NCI-H82 treated with DMSO at 0.1 percent for 48 hours (cell line): ENCODE data around the gene LOXHD1.

Source experiments
- DNase-seq: peaks from one replicate; lab custom pipeline; 2025; ENCODE audit not compliant: unreplicated experiment; lab: John Stamatoyannopoulos, UW

Gene LOXHD1

DNA sequence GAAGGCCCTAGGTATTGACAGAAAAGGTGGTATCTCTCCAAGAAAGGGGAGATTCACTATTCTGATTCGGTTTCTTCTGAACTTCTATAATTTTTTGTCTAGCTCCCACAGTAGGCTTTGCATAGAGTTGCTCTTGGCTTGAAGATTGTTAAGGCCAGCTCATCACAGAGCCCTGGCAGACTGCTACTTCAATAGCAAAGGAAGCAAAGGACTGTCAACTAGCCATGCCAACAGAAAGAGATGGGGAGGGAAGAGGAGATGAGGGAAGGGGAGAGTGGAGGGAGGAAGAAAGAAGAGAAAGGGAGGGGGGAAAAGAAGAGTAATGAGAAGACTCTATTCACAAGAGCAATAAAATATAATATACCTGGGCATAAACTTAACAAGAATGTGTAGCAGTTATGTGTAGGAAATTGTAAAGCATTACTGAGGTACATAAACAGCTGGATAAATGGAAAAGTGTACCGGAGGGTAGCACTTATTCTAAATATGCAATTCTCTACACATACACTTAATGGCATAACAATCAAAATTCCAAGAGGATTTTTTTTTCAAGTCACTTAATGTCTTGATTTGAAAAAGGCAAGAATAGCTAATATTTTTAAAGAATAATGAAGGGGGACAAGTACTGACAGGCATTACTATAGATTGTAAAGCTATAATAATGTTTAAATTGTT lies 102.5 kb downstream of the LOXHD1 start:
- DNase-seq, result no peak

DNA sequence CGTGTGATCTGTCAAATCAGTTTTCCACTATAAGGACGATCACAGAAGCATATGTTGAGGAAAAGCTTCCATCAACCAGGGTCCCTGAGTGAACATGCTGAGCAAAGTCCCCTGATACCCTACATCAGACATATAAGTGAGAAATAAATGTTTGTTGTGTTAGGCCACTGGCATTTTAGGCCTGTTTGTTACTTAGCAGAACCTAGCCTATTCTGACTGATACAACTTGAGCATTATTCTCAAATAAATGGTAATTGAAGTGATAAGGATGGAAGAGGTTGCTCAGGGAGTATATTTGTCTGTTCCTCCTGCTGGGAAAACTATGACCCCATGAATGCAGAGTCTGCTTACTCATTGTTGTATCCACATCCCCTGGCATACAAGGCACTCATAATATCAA lies 106.4 kb downstream of the LOXHD1 start:
- DNase-seq, result no peak

DNA sequence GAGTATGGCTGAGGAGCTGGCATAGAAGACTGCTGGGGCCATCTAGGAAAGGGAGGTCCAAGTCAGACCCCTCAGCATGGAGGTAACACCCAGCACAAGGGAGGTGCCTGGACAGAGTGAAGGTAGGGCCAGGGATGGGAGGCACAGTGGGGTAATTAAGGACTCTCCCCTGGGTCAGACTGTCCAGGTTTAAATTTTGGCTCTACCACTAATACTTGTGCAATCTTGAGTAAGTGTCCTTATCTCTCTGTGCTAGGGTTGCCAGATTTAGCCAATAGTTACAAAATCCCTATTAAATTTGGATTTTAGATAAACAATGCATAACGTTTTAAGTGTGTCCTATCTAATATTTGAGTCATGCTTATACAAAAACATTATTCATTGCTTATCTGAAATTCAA lies 109.5 kb downstream of the LOXHD1 start:
- DNase-seq, result no peak

DNA sequence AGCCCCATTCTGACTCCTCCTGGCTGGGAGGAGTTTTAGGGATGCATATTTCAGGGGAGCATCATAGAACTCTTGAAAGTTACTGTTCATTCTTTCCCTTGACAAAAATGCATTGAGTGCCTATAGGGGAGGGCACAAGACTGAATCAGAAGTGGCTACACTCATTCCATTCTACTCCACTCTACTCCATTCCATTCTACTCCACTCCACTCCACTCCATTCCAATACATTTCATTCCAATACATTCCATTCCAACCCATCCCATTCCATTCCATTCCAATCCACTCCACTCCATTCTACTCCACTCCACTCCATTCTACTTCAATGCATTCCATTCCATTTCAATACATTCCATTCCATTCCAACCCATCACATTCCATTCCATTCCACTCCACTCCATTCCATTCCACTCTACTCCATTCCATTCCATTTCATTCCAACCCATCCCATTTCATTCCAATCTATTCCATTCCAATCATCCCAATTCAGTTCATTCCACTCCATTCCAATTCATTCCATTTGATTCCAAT lies 110.8 kb downstream of the LOXHD1 start:
- DNase-seq, result no peak

DNA sequence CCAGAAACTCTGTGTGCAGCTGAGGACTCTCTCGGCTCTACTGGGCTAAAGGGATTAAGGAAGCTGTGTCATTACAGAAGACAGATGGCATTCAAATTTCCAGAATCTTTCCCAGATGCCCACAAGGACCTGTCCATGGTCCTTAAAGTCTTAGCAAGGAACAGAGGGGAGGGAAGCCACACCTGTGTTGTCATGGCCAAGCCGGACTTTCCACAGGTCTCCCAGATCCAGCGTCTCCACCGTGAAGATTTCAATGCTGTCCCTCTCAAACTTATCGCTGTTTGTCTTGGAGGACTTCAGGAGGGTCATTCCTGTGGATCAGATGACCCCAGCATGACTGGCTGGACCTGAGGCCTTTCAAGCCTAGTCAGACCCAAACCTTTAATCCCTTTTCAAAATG lies 114.5 kb downstream of the LOXHD1 start:
- peak; percentile 85 for DNase-seq

DNA sequence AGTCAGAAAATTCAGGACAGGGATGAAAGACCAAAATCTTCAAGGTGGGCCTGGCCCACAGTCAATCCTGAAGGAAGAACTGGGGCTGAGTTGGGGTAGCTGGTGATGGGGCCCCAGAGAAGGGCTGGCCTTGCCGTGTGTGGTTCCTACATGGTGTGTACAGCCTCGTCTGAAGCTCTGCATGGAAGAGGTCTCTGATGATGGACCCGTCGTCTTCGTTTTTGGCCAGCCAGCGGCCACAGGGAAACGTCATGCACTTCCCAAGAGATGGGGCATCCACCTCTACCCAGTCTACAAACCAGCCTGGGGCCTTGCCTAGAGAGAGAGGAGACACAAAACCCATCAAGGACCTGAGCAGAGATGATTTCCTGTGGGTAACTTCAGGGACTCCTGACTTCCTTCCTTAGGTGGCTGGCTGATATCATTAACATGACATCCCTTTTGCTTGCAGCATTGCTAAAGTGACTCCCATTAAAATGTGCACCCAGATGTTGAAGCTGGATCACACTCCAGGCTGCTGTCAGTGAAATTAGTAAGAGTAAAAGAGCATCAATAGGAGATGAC lies 115.3 kb downstream of the LOXHD1 start:
- no peak for DNase-seq

DNA sequence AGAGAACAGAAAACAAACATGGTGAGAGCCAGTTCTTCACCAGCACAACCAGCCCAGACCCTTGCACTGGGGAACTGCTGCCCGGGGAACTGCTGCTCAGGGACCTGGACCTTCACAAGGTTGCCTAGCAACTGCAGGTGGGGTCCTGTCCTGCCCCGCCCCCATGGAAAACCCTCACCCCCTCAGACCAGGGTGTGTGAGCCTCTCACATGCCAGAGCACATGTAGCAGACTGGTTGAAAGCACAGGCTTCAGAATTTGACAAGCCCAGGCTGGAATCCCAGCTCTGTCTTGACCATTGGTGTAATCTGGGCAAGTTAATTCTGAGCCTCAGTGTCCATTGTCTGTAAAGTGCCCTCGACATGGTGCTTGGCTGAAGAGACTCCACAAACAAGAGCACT lies 118.6 kb downstream of the LOXHD1 start:
- DNase-seq, result no peak

DNA sequence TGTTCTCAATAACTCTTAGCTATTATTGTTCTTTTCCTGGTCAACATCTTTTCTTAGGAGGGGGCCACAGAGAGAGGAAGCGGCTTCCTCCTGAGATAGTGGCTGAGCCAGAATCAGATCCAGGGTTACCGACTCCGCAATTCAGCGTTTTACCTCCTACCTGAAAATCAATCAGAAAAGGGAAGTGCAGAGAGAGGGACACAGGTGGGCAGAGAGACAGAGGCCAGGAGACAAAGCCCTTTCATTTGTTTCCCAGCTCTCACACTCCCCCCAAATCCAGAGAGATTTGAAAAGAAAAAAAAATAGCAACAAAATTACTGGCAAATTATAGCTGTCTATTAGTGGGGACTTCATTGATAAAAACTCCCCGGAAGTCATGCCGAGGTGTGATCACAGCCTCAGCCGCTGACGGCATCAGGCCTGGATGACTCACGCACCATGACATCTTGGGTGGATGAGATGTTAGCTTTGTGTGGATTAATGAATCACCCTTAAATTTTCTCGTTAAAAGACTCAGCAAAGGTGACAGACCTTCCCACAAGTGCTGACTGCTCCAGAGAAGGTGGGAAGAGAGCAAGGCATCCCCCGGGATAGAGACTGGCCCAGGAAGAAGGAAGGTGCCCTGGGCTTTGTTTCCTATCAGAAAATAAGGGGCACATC lies 120.7 kb downstream of the LOXHD1 start:
- no peak for DNase-seq

DNA sequence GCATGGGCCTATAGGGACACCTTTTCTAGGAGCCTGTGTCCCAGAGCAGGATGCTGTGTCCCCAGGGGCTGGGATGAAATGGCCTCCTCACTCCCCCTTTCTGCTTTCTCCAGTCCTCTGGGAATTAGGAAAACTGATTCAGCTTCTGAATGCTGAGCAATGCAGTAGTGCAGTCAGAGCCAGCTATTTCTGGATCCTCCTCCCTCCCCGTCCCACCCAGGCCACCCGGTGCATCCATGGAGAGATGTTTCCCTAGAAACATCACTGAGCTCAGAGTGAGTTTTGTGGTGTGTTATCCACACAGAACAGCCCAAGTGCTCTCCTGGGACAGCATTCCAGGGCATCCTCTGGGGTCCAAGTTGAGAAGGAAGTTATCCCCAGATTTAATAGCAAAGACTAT lies 125.5 kb downstream of the LOXHD1 start:
- no peak for DNase-seq

DNA sequence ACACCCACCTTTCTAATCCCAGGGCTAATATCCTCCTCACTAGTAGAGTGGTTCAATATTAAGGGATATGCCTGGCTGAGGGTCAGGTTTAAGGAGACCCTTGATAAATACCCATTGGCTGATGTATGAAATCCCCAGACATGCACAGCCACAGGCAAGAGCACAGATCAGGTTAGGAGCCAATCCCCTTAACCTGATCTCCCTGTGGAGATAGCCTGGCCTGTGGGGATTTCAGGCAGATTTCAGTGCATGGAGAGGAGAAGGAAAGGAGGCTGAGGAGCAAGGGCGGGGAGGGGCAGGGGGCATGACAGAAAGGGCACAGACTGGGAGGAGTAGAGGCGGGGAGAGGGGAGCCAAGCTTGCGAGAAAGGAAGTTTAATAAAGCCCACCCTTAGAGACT lies 129.0 kb downstream of the LOXHD1 start:
- peak; percentile 67 for DNase-seq

DNA sequence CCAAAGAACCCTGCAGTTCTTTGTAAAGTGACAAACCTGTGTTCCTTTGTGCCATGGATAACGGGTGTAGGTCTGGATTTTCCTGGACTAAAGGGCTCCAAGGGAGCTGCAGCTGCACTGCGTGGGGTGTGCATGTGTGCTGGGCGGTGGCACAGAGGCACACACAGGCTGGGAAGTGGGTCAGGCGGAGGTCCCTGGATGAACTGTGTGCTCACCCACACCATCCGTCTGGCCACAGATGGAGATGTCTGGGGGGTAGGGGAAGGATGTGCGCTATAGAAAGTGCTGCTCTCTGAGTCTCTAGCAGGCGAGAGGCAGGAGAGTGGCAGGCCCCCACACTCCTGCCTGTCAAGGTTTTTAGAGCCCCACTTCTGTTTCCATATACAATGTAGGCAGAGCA lies 137.2 kb downstream of the LOXHD1 start:
- no peak for DNase-seq

DNA sequence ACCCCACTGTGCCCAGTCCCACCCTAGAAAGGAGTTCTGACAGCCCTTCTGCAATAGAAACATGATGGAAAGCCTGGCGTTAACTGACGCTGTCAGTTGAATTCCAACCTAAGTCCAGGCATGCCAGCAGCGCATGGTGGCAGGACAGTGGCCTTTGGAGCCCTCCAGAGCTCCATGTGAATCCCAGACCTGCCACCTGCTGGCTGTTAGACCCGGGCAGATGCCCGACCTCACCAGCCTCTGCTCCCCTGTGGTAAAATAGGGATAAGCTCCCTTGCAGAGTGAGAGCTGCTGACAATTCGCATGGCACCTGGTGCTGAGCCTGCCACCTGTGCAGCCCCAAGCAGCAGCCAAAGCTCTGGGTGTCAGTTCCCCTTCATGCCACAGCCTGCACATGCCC lies 138.6 kb downstream of the LOXHD1 start:
- DNase-seq, result no peak

DNA sequence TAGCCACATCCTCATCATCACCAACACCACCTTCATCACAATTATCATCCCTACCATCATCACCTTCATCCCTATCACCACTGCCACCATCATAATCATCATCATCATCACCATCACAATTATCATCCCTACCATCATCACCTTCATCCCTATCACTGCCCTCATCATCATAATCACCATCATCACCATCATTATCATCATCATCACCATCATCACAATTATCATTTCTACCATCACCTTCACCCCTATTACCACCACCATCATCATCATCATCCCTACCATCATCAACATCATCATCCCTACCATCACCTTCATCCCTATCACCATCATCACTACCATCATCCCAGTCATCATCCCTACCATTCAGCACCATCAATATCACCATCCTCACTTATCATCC lies 140.5 kb downstream of the LOXHD1 start:
- no peak for DNase-seq

DNA sequence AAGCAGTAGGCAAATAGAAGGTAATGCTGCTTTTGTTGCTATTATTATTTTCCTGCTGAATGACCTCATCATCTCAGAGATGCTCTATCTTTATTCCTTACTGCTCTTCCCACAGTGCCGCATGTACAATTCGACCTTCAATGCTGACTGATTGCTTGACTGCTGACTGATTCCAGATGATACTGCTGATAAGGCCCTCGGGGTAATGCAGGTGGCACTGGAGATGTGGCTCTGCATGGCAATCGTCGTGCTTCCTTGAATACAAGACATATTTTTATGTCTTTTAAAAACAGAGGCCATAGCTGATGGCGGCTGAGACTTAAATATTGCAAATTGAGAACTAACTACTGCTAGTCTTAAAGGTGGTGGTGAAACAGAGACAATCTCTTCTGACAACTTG lies 146.6 kb downstream of the LOXHD1 start:
- no peak for DNase-seq

DNA sequence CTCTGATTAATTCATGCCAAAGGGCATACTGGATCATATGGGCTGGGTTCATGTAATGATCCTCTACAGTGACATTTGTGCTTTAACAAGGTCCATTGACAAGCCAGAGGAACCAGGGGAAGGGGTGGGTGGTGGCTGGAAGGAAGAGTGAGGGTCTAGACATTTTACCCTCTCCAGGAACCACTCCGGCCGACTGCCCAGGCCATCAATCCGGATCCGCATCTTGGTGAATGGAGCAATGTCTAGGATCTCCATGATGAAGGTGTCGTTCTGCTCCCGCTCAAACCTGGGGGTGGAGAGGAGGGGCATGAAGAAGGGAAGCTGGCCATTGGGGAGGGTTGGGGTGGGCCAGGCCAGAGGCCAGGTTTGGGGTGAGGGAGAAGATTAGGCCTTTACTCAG lies 147.5 kb downstream of the LOXHD1 start:
- DNase-seq, result no peak

DNA sequence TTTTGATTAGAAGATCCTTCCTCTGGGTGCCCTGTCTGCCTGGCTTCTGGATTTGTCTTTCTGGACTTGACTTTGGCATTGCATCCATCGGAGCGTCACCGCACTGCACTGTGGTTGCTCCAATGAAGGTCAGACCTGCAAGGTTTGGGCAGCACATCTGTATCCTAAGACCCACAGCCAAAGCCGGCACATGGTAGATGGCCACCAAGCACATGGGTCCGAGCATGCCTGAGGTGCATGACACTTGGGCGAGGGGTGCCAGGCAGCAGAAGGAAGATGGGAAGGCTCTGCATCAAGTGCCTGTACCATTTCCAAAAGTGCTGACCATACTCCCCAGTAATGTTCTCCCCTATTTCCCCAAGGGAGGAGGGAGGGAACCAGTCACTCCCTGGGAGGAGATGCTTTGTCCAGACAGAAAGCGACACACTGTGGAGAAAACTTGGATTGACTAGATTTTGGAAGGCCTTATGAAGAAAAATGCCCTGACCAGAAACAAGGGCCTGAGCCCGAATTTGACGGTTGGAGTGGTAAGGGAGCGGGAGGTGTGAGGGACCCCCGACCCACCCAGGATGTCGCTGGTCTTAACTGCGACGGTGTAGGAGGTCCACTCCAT lies 149.9 kb downstream of the LOXHD1 start:
- no peak for DNase-seq

DNA sequence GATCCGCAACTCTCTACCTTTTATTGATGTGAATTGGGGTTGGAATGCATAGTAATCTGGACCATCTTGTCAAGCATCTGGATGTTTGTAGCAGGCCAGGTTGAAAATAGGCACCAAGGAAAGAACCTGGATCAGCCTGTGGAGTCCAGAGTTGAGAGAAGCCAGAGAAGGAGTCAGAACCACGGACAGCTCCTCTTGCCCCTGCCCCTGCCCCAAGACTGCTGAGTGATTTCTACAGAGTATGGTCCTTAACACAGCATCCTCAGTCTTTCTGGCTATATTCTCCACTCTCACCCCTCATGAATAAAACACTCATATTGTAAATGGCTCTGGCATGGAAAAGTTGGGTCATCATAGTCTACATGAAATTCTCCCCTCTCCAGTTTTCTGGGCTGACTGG lies 154.6 kb downstream of the LOXHD1 start:
- no peak for DNase-seq

DNA sequence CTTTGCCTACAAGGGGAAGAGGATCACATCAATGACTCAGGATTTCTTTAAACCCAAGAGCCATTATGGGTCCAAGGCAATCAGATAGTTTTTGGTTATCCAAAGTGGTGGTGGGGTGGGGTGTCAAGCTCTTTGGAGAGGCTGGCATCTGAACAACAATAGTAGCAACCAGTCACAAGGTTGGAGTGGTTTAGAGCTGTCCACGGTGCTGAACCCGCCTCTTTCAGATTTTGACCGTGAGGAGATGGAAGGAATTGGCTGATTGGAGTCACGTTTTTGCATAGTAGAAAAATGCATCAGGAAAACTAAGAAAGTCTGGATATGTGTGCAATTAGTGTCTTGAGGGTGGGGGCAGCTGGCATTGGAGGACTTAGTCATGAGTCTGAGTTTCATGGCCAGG lies 159.9 kb downstream of the LOXHD1 start:
- no peak for DNase-seq

DNA sequence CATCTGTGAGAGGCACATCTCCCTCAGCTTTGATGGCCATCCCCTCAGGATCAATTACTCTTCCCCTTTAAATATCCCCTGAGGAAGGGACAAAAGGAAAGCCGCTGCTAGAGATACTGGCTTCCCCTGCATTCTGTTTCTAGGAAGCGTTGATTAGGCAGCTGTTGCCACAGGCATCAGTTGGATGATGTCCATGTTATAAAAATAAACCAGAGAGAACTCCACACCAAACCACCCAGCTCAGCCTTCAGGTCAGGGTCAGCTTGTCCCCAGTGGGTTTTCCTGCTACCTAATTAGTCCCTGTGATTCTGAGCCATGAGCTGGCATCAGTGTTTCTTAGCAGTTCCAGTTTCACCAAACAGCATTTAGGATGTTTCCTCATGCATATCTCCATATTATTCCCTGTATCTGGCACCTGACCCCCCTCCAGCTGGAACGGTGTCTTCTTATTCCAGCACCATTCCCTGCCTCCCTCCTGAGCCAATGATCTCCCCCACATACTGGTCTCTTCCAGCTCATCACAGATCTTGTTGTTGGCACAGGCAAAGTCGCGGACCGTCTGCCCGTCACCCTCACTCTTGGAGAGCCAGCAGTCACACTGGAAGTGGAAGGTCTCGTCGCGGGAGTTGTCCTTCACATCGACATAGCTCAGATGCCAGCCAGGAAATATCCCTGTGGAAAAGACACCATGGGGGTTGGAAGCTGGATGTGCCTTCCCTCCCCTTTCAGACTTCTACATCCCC lies 168.4 kb downstream of the LOXHD1 start:
- DNase-seq, result no peak

DNA sequence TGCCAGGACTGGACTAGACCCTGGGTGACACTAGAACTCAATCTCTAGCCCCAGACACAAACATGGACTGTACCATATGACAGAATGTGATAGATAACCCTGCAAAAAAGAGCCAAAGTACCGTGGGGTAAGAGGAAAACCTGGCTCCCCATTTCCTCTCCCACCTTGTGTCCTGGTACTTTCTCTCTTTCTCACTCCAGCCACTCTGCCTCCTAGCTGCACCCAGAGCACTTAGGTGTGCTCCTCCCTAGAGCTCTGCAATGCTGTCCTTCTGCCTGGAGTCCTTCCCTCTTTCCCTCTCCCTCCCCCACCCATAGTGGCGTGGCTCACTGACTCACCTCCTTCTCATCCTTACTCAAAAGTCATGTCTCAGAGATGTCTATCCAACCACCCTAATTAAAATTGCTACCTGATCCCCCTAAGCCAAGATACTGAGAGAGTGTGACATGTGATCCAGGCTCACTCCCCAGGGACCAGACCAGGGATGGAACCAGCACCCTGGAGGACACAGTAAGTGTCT lies 171.3 kb downstream of the LOXHD1 start:
- peak; percentile 22 for DNase-seq

DNA sequence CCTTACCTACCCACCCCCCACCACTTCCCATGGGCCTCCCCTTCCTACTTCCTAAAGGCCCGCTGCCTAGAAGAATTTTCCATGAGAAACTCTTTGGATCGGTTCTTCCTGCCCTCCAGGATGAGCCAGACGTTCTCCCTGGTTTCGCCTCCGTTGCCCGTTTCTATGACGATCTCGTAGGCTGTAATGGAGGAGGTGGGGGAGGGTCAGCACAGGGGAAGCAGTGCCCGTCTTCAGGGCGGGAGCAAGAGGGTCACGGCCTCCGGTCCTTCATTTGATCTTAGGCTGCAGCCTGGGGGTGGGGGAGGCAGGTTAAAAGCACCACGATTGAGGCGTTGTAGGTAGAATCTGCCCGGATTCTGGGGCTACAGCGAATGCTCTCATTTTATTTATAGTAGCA lies 172.0 kb downstream of the LOXHD1 start:
- DNase-seq, result no peak
